Kidney epithelial cell (primary cell): Measurements from ENCODE around the gene C2CD4D. TPM values are rescaled to one million over a fixed set of nuclear protein-coding genes. Genes with fewer than 3 reads are reported as not detected.

Experiments
- DNase-seq: peaks from one replicate; pipeline ENCODE4 v3.0.0-alpha.2; 2010; ENCODE audit warnings: low read depth
- H3K27me3 ChIP-seq: 2 replicates; pipeline ENCODE4 v1.6.0; 2011; ENCODE audit warnings: low read length; ENCODE audit not compliant: control insufficient read depth, insufficient read depth
- H3K36me3 ChIP-seq: 2 replicates; pipeline ENCODE4 v1.5.1; 2011; ENCODE audit warnings: low read length; ENCODE audit not compliant: control insufficient read depth, insufficient read depth
- H3K4me3 ChIP-seq: 2 replicates; pipeline ENCODE4 v1.5.1; 2011; ENCODE audit warnings: low read depth, mild to moderate bottlenecking, control low read depth, low read length
- total RNA-seq: library from RNA; depleted of rRNA; stranded (reverse); fragments of >200 nt; gene quantifications from 2 replicates; pipeline ENCODE4 v1.2.3, GENCODE V29; 2015
- TF ChIP-seq, protein P1 (sequence below): IDR thresholded peaks from 2 replicates; pipeline ENCODE4 v1.5.1; 2011; ENCODE audit warnings: mild to moderate bottlenecking, moderate library complexity, low read length, control low read depth, inconsistent platforms; ENCODE audit not compliant: insufficient read depth, poor library complexity, severe bottlenecking

The C2CD4D gene
- total RNA-seq, 1 donor from 2014 or later = 1.3 TPM

- TF ChIP-seq, protein P1, sequence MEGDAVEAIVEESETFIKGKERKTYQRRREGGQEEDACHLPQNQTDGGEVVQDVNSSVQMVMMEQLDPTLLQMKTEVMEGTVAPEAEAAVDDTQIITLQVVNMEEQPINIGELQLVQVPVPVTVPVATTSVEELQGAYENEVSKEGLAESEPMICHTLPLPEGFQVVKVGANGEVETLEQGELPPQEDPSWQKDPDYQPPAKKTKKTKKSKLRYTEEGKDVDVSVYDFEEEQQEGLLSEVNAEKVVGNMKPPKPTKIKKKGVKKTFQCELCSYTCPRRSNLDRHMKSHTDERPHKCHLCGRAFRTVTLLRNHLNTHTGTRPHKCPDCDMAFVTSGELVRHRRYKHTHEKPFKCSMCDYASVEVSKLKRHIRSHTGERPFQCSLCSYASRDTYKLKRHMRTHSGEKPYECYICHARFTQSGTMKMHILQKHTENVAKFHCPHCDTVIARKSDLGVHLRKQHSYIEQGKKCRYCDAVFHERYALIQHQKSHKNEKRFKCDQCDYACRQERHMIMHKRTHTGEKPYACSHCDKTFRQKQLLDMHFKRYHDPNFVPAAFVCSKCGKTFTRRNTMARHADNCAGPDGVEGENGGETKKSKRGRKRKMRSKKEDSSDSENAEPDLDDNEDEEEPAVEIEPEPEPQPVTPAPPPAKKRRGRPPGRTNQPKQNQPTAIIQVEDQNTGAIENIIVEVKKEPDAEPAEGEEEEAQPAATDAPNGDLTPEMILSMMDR = no peak
- H3K27me3 ChIP-seq = peaks cover 4% of the 10 kb centered on the region
- DNase-seq = no peak
- no peak overlapping the region for H3K4me3 ChIP-seq
- no peaks in the 10 kb centered on the region for H3K36me3 ChIP-seq
These were observed 6.3 kb downstream of the C2CD4D start for GRCh38 chr1:151833172-151833900.

DNA sequence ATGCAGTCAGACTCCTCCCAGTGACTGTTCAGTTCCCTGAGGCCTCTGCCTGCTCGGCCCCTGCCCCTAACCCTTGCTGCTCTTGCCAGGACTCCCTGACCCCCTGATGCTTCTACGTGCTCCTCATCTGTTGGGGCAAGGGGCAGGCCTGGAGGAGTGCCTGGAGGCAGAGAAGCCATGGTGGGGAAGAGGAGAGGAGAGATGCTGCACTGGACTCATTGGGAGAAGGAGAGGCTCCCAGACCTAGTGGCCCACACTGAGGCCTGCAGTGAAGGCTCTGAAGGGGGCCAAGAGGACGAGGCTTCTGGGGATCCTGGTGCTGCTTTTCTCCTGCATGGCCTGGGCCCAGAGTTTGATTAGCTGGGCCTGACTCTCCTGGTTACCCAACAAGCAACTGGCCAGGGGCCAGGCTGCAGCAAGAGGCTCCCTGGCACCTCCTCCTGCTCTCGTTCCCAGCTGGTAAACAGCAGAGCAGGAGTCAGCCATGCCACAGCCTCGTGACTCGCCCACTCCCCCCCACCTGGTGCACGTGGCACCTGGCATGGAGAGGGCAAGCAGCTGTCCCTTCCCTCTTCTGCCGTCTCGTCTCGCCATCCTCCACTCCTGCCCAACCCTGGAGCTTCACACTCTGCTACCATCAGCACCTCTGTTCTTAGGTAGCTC, 7.2 kb downstream of the C2CD4D start:
- TF ChIP-seq, protein P1 = no peak
- Histone ChIP-seq H3K4me3 (no peak overlapping the region), H3K27me3 (no peaks in the 10 kb centered on the region), H3K36me3 (no peaks in the 10 kb centered on the region)
- no peak for DNase-seq

GRCh38 chr1:151831605-151832004, 8.0 kb downstream of the C2CD4D start, which contains the start of gene RORC:
Gene RORC (minus strand): TSS chr1:151831802. CDS start chr1:151831764, 38 bp downstream.
- no peak within 1 kb of the TSS for H3K4me3 ChIP-seq
- no peaks in the 10 kb centered on the region for H3K36me3 ChIP-seq
- no peaks in the 10 kb centered on the region for H3K27me3 ChIP-seq
- TF ChIP-seq, protein P1 = no peak
- DNase-seq = no peak

GRCh38 chr1:151831256-151831591, 8.4 kb downstream of the C2CD4D start:
- Histone ChIP-seq H3K36me3 (no peaks in the 10 kb centered on the region), H3K27me3 (no peaks in the 10 kb centered on the region), H3K4me3 (no peak overlapping the region)
- no peak for DNase-seq
- TF ChIP-seq, protein P1 = no peak

DNA sequence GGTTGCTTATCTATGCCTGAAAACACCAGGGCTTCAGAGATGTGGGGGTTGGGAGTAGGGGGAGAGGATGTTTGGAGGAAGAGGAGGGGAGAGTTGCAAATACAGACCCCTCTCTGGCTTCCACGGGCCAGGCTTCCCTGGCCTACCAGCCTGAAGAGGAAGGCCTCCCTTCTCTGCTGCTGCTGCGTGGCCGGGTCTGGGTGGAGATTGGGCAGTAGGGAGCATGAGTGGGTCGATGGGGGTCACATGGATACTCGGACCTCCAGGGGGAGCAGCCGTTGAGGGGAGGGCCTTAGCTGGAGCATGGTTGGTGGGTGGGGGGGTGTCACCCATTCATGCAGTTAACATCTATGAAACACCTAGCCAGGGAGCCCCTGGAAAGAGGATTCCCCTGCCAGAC, 9.6 kb downstream of the C2CD4D start:
- TF ChIP-seq, protein P1 = no peak
- Histone ChIP-seq H3K36me3 (no peaks in the 10 kb centered on the region), H3K4me3 (no peak overlapping the region), H3K27me3 (no peaks in the 10 kb centered on the region)
- no peak for DNase-seq
